Esophagus mucosa (tissue), 1 donor: Measurements from ENCODE around the gene CYP2J2. TPM values are rescaled to one million over a fixed set of nuclear protein-coding genes. Genes with fewer than 3 reads are reported as not detected.
"Not testable (repeated sequence)": the region's sequence is repeated elsewhere in the genome, so short reads cannot be mapped to it uniquely, and the experiment has no call there.

ENCODE experiments used
- ATAC-seq: fragments of 200-7000 bp; cut with Tn5 transposase; one replicate; pipeline ENCODE4 v1.9.1; 2020
- total RNA-seq: library from RNA; stranded (reverse); gene quantifications from one replicate; pipeline ENCODE4 v1.2.4, GENCODE V29; 2023
- donor health status: DM: yes; HTN: yes; CAD: no.

Gene CYP2J2, protein sequence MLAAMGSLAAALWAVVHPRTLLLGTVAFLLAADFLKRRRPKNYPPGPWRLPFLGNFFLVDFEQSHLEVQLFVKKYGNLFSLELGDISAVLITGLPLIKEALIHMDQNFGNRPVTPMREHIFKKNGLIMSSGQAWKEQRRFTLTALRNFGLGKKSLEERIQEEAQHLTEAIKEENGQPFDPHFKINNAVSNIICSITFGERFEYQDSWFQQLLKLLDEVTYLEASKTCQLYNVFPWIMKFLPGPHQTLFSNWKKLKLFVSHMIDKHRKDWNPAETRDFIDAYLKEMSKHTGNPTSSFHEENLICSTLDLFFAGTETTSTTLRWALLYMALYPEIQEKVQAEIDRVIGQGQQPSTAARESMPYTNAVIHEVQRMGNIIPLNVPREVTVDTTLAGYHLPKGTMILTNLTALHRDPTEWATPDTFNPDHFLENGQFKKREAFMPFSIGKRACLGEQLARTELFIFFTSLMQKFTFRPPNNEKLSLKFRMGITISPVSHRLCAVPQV
- 8.8 TPM for total RNA-seq

DNA sequence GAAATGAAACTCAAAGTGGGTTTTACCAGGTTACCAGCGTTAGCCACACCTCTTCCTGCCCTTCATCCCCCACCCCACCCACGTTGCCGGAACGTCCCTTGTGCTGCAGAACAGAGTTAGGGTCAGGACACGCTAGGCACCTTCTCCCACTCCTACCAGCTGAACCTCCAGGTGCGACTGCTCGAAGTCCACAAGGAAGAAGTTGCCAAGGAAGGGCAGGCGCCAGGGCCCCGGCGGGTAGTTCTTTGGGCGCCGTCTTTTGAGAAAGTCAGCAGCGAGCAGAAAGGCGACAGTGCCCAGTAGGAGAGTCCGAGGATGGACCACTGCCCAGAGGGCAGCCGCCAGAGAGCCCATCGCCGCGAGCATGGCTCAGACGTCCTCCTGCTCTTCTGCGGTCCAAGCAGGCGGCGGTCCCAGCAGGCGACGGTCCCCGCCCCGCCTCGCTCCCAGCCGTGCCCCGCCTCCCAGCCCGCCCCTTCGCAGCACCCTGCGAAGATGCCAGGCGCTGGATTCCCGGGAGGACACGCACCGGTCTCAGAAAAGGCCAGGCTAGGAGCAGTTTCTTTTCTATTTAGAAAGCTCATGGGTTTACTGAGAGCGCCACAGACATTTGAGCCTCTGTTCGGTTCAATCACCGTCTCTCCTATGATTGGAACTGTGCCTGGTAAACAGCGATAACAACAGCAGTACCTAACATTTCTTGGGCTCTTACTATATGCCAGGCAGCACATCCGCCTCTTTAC is at the start of gene CYP2J2:
CYP2J2 (minus strand) TSS at position 393 of the 743 bp plus-strand sequence; CDS start at position 366, 27 bp downstream.
- ATAC-seq: peak; percentile 86

DNA sequence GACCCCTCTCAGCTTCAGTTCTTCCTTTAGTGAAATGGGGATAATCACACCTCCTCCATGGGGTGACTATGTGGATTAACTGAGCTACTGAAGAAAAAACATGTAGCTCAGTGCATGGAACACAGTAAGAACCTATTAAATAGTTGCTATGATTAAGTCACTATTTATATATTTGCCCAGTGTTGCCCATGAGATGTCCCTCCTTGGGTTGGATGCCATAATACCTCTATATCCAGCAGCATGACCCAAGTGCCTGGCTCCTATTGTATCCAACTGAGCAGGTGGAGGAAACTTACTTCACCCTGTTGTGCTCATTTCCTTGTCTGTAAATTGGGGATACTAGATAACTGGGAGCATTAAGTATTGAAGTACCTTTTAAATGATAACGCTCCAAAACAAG is 47.1 kb upstream of the CYP2J2 start:
- ATAC-seq: no peak

DNA sequence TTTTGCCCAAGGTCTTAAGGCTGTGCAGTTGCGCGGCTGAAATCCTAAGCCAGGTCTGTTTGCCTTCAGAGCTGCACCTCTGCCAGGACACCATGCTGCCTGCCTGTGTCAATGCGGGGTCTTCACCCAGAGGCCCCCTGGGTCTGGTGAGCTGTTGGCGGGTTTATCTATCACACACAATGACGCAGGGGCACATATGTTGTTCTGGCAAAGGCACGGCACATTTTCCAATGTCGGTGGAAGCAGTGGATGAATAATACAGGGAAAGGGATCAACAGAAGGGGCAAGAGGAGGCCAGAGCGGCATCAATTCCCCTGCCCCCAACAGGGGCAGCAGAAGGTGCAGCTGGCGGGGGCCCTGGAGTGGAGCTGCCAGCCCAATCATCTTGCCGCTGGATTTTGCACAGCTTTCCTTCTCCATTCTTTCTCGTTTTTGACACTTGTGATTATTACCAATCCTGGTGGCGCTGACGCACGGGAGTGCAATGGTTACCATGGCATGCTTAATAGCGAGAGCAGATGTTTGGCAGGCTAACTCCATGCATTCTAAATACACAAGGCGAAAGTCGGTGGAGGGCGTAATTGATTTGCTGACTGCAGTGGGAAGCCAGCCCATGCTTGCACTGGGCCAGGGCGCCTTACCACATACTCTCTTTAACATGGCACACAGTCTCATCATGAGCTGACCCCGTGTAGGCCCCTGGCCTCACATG is 45.8 kb upstream of the CYP2J2 start:
- no peak for ATAC-seq

DNA sequence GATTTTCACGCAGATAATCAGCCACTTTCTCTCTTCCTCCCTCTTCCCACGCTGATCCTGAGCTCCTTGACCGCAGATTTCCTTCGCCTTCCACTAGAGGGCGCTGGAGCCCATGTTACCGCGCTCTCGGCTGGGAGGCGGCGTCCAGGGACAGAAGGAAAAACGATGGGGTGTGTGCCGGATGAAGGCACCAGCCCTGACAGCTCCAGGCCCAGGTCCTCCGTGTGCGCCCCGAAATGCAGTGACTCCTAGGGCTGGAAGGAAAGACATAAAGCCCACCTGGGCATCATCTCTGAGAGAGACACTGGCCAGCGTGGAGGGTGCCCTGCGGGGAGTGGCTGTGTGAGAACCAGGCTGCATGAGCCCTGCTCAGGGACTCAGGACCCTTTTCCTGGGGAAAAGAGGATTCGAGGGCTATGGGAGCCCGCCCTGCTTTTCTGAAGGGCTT is 44.9 kb upstream of the CYP2J2 start:
- peak; percentile 78 for ATAC-seq

DNA sequence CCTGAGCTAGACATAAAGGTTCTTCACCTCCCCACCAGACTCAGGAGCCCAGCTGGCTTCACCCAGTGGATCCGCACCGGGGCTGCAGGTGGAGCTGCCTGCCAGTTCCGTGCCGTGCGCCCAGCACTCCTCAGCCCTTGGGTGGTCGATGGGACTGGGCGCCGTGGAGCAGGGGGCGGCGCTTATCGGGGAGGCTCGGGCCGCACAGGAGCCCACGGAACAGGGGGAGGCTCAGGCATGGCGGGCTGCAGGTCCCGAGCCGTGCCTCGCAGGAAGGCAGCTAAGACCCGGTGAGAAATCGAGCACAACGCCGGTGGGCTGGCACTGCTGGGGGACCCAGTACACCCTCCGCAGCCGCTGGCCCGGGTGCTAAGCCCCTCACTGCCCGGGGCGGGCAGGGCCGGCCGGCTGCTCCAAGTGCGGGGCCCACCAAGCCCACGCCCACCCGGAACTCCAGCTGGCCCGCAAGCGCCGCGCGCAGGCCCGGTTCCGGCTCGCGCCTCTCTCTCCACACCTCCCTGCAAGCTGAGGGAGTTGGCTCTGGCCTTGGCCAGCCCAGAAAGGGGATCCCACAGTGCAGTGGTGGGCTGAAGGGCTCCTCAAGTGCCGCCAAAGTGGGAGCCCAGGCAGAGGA is 43.1 kb upstream of the CYP2J2 start:
- not testable (repeated sequence) for ATAC-seq

DNA sequence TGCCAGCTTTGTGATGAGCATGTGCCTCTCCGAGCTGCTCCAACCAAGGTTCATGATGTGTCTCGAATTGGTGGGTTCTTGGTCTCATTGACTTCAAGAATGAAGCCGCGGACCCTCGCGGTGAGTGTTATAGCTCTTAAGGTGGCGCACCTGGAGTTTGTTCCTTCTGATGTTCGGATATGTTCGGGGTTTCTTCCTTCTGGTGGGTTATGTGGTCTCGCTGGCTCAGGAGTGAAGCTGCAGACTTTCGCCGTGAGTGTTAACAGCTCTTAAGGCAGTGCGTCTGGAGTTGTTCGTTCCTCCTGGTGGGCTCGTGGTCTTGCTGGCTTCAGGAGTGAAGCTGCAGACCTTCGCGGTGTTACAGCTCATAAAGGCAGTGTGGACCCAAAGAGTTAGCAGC is 42.2 kb upstream of the CYP2J2 start:
- ATAC-seq: not testable (repeated sequence)

DNA sequence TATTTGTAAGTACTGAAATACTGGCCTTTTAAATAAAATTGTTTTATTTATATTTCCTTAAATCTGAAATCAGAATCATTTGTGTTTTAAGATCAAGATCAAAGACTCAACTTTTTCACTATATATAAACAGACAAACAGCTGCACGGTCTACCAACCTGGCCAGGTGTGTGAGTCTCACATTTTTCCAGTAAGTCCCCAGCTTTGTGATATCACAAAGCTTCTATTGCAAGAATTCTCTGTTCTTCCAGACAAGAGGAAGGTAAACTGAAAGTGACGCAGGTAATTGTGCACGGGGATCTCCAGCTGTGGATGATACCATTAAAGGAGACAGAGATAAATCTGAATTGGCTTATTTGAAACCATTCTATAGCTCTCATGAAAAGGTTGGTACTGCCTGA is 41.2 kb upstream of the CYP2J2 start:
- no peak for ATAC-seq

DNA sequence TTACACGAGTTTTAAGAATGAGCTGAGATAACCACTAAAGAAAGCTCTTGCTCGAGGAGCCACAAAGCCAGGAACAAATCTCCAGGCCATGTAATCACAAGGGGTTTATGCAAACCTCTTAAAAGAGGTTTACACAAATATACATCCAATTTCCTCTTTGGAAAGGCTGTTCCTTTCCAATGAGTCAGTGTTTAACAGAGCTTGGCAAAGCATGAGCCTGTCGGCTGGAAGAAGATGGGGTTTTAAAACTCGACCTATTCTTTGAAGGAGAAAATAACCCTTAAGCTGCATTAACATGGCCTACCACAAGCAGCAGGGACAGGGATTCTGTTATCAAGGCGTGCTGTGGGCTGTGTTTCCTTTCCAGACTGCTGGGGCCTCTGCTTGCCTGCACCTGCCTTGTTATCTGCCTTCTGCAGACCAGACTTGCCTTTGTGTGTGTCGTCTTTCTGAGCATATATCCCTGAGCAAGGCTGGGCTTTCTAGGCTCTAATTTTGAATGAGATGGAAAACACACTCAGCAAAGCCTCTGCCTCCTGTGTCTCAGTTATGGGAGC is 40.6 kb upstream of the CYP2J2 start:
- peak; percentile 36 for ATAC-seq

DNA sequence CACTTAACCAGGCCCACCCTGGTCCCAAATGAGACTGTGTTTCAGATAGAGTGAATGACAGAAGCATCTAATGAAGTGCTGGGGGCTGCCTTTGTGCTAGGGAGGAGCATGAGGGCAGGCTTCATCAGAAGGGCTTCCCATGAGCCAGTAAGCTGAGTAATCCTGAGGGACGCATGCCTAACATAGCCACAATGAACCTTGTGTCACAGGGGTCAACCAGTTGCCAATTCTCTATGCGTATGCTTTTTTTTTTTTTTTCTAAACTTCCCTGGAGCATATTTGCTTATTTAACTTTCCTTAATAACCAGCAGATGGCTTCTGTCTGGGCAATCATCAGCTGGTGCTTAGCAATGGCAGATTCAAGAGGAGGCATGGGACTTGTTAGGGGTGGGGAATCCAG is 25.5 kb upstream of the CYP2J2 start:
- no peak for ATAC-seq

DNA sequence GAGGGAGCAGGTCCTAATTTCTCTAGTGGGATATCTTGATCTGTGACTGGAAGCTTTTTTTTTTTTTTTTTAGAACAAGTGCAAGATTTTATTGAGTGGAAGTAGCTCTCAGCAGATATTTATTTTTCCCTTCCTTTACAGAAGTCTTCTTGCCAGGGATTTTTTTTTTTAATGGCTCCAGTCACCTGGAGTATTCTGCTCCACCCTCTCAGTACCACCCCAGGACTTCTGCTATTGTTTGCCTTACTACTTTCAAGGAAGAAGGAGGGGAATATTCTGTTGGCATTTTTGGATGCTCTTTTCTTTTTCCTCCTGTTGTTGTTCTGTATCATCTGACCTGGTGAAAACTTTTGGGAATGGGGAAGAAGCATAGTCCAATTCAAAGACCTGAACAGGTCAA is 23.1 kb upstream of the CYP2J2 start:
- no peak for ATAC-seq

DNA sequence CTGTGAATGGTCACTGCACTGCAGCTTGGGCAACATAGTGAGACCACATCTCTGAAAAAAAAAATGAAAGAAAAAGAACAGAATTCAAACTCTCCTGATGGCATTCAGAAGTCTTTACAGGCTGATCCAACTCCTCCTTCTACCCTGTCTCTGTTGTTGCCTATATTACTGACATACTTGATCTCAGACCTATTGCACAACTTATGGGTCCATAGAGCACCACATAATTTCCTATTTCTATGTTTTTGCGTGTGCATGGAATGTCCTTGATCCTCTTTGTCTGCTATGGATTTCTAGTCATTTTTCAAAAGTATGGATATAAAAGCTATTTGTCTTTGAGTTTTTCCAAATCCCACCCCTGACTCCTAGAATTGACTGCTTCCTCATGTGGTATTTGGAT is 22.4 kb upstream of the CYP2J2 start:
- ATAC-seq: no peak

DNA sequence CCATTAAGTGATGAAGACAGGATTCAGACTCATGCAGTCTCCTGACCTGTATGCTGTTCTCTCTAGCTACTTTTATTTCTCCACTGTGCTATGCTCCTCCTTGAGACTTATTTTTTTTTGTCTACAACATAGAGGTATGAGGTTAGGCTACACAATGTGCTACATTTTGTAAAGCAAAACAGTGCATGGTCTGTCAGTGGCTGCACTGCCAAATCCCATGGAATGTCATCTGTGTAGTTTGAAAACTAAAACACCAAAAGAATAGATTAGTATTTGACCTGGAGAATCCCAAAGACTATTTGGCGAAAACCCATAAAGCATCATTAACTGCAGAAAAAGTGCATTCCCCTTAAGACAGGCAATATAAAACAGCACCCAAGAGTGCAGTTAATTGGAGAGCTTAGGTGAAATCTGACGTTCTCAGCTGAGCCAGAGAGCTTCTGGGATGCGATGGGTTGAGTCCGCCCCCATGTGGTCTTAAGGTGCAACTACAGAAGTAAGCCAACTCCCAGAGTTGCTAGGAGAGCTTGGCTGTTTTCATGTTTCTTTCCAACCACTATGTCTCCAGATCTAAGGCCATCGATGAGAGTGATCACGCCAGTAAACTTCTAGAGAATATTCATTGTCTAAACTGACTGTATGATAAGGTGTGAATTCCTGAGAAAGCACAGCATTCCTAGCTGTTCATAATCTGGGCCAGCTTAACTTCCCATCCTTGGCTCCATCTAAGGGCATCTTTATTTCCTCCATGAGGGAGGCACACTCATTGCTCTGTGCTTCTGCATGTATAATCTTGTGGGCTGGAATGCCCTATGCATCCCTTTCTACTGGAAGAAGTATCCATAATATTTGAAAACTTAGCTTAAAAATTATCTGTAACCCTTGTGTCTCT is 20.7 kb upstream of the CYP2J2 start:
- peak; percentile 95 for ATAC-seq

DNA sequence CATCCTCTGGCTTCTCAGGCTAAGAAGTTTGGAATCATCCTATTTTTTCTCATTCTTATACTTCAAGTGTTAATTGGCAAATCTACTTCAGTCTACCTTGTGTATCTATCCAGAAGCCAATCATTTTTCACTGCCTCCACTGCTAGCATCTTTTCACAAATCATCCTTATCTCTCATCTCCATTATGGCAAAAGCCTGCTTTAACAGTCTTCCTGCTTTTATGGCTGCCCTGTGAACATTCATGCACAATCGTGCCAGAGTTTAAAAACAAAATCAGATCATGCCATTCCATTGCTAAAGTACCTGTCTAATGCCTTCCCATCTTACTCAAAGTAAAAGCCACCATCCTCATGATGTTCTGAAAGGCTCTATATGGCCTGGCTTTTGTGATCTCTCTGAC is 19.2 kb upstream of the CYP2J2 start:
- ATAC-seq: no peak

DNA sequence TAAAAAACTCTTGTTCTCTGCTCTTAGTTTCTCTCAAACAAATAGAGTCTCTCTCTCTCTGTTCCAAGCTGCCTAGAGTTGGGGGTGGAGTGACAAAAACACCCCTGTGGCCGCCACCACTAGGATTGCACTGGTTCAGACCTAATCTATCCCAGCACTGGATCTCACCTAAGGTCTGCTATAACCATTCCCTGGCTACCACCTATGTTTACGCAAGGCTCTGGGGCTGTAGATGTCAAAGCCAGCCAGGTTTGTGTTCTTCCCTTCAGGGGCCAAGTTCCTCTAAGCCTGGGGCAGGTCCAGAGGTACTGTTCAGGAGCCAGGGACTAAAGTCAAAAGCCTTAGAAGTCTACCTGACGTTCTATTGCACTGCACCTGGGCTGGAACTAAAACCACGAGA is 12.8 kb upstream of the CYP2J2 start:
- no peak for ATAC-seq

DNA sequence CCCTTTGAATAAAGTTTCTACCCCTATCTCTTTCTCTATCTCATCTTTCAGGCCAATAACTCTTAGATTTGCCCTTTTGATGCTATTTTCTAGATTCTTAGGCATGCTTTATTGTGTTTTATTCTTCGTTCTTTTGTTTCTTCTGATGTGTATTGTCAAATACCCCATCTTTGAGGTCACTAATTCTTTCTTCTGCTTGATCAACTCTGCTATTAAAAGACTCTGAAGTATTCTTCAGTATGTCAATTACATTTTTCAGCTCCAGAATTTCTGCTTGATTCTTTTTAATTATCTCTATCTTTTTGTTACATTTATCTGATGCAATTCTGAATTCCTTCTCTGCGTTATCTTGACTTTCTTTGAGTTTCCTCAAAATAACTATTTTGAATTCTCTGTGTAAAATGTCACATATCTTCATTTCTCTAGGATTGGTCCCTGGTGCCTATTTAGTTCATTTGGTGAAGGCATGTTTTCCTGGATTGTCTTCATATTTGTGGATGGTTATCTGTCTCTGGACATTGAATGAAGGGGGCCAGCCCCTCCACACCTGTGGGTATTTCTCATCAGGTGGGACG is 11.2 kb upstream of the CYP2J2 start:
- no peak for ATAC-seq

DNA sequence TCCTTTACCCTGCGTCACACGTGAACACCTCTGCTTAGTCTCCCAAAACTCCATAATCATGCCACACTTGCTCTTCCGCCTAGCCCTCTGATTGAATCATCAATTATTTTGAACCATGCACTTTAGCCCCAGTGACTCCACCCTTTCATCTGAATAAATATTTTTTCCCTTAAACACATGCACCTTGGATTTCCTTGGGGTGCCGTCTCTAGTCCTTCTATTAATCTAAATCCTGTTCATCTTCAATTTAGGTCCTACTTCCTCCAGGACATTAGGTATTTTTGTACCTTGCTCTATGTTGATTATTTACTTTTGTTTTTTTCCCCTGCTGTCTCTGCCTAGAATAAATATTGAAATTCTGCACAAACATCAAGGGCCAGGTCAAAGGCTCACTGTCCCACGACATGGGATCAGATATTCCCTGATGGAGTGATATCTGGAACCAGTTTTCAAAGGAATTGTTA is 9.8 kb upstream of the CYP2J2 start:
- ATAC-seq: no peak

DNA sequence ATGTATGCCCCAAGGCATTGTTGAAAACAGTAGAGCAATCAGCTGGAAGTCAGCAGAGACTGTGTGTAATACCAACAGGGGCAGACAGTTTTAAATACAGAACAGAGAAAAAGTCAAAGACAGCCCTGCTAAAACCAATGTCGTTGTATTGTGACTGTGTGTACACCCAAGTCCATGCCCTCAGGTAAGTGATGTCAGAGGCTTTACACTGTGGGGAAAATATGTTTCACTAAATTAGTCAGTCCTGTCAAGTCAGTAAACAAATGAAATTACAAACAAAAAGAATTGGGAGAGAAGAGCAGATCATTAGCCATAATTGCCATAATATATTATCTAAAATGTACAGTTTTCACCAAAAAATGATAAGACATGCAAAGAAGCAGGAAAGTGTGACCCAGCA is 2.4 kb upstream of the CYP2J2 start:
- peak; percentile 63 for ATAC-seq

DNA sequence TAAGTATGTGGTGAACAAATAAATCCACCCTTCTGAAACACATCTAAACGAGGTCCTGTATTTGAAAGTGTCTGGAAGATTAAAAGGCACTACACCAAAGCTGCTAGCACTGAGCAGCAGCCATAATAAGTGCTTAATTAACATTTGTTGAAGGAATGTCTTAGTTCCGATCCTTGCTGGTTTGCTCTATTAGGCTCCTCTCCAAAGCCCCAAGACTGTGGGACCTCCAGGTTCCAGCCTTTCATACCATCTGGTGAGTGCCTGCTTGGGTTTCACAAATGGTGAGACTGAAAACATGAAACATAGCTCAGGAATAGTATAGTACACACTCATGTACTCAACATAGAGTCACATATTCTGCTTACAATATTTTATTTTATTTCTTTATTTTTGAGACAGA is 640 bp upstream of the CYP2J2 start:
- ATAC-seq: no peak

DNA sequence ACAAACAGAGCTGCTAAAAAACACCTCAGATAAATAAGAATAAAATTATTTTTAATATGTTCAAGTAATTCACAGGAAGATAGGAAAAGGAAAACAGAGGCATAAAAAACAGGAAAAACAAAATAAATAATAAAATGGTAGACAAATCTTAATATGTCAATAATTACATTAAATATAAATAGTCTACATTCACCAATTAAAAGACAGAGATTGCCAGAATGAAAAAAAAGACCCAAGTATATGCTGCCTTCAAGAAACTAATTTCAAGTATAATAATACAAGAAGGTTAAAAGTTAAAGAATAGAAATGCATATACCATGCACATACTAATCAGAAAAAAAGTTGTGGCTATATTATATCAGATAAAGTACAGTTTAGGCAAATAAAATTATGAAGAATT is 1.9 kb downstream of the CYP2J2 start:
- ATAC-seq: no peak

DNA sequence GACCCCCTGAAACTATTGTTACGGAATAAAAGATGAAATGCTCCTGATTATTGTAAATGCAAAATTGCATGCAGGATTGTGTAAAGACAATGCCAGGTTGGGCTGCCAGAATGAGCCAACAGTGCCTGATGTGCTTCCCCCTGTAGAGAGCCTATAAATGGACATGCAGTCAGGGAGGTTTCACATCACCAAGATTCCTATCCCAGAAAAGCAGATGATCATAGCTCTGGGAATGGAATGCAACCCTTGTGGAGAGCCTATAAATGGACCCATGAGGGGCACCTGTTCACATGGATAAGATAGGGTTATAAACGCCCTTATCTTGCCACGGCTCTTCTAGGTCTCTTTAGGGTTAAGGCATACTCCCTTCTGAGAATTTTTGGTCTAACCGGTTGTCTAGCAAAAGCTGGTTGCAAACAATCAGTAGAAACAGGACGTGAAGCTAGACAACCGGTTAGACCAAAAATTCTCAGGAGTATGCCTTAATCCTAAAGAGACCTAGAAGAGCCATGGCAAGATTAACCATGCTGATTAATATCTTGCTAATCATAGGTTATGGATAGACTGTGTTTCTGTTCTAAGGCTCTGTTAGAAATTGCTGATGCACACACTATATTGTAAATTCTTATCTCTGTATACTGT is 5.2 kb downstream of the CYP2J2 start:
- peak; percentile 52 for ATAC-seq
